ENCODE results near the gene ATP13A3.
"Not testable (repeated sequence)": the region's sequence is repeated elsewhere in the genome, so short reads cannot be mapped to it uniquely, and the experiment has no call there.

Gene ATP13A3

GRCh38 chr3:194486540-194487288 lies at the start of gene ATP13A3:
ATP13A3 (minus strand) TSS chr3:194487002; CDS start chr3:194462190, 24,812 bp downstream.
- DNase-seq (ENCODE audit: low read depth) = no peak

GRCh38 chr3:194535199-194535598 lies 48.4 kb upstream of the ATP13A3 start:
- DNase-seq (ENCODE audit: low read depth) = not testable (repeated sequence)

- no peak for DNase-seq (ENCODE audit: low read depth)
These were observed 47.4 kb upstream of the ATP13A3 start for GRCh38 chr3:194534243-194534642.

- DNase-seq (ENCODE audit: low read depth) = no peak
These were observed 45.8 kb upstream of the ATP13A3 start for GRCh38 chr3:194532591-194532990.

- no peak for DNase-seq (ENCODE audit: low read depth)
These were observed 40.9 kb upstream of the ATP13A3 start for GRCh38 chr3:194527726-194528125.

GRCh38 chr3:194526164-194526563 lies 39.4 kb upstream of the ATP13A3 start:
- DNase-seq (ENCODE audit: low read depth) = no peak

- no peak for DNase-seq (ENCODE audit: low read depth)
These were observed 35.8 kb upstream of the ATP13A3 start for GRCh38 chr3:194522579-194523046.

- DNase-seq (ENCODE audit: low read depth) = peak; percentile 68
These were observed 34.9 kb upstream of the ATP13A3 start for GRCh38 chr3:194521510-194522260.

GRCh38 chr3:194520682-194521162 lies 33.9 kb upstream of the ATP13A3 start:
- not testable (repeated sequence) for DNase-seq (ENCODE audit: low read depth)

- not testable (repeated sequence) for DNase-seq (ENCODE audit: low read depth)
These were observed 33.4 kb upstream of the ATP13A3 start for GRCh38 chr3:194520201-194520600.

- no peak for DNase-seq (ENCODE audit: low read depth)
These were observed 31.9 kb upstream of the ATP13A3 start for GRCh38 chr3:194518652-194519051.

- DNase-seq (ENCODE audit: low read depth) = no peak
These were observed 30.5 kb upstream of the ATP13A3 start for GRCh38 chr3:194517333-194517732.

GRCh38 chr3:194514626-194515025 lies 27.8 kb upstream of the ATP13A3 start:
- DNase-seq (ENCODE audit: low read depth) = no peak

- DNase-seq (ENCODE audit: low read depth) = no peak
These were observed 26.2 kb upstream of the ATP13A3 start for GRCh38 chr3:194512895-194513601.

GRCh38 chr3:194508491-194509453 lies 22.0 kb upstream of the ATP13A3 start:
- DNase-seq (ENCODE audit: low read depth) = no peak

GRCh38 chr3:194507571-194507970 lies 20.8 kb upstream of the ATP13A3 start:
- no peak for DNase-seq (ENCODE audit: low read depth)

- no peak for DNase-seq (ENCODE audit: low read depth)
These were observed 19.1 kb upstream of the ATP13A3 start for GRCh38 chr3:194505791-194506415.

- no peak for DNase-seq (ENCODE audit: low read depth)
These were observed 18.1 kb upstream of the ATP13A3 start for GRCh38 chr3:194504861-194505260.

- no peak for DNase-seq (ENCODE audit: low read depth)
These were observed 17.3 kb upstream of the ATP13A3 start for GRCh38 chr3:194504146-194504545.

GRCh38 chr3:194503081-194503531 lies 16.3 kb upstream of the ATP13A3 start:
- no peak for DNase-seq (ENCODE audit: low read depth)

GRCh38 chr3:194500198-194500597 lies 13.4 kb upstream of the ATP13A3 start:
- DNase-seq (ENCODE audit: low read depth) = no peak

Measured in GM04503 (cell line).